OCI-LY3 (cell line): ENCODE results near the gene UBA3.

Experiments used
- CTCF ChIP-seq: fragments of 200-600, 300-600 bp; sonication (generic); IDR thresholded peaks from 2 replicates; pipeline ENCODE4 v1.5.1; 2014; ENCODE audit warnings: antibody characterized with exemption, low read length, low read depth
- EZH2phosphoT487 ChIP-seq: fragments of 200-600 bp; shearing (Covaris generic); IDR thresholded peaks from 2 replicates; pipeline ENCODE4 v1.6.1; 2018; ENCODE audit warnings: antibody characterized with exemption, mixed run types, low read depth

DNA sequence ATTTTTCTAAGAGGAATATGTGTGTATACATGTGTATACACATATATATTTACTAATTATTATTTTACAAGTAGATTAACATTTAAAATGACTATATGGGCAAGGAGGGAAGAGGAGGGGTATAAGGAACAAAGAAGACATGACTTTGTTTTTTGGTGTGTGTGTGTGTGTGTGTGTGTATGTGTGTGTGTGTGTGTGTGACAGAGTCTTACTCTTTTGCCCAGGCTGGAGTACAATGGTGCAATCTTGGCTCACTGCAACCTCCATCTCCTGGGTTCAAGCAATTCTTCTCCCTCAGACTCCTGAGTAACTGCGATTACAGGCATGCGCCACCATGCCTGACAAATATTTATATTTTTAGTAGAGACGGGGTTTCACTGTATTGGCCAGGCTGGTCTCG is 64.1 kb downstream of the UBA3 start:
- TF ChIP-seq CTCF (no peak), EZH2phosphoT487 (no peak)
